SH-SY5Y (cell line): ENCODE measurements around the gene PEX14.

Source experiments
- GATA2 ChIP-seq: IDR thresholded peaks from 2 replicates; pipeline ENCODE4 v1.6.1; 2011; ENCODE audit warnings: mild to moderate bottlenecking, low read depth, low read length
- GATA3 ChIP-seq: IDR thresholded peaks from 2 replicates; pipeline ENCODE4 v1.6.1; 2011; ENCODE audit warnings: low read depth, mild to moderate bottlenecking, low read length, moderate library complexity

GRCh38 chr1:10644307-10645128 lies 169.8 kb downstream of the PEX14 start:
- TF ChIP-seq GATA2 (no peak), GATA3 (no peak)
